ENCODE measurements around the gene TCTN1. TPM values are rescaled to one million over a fixed set of nuclear protein-coding genes. Genes with fewer than 3 reads are reported as not detected.
A peak's percentile ranks its signal among the peaks of the same experiment; 100 is the strongest.

Gene TCTN1
- total RNA-seq, 3 donors from 2014 or later: 3.5 to 4.4 (median 3.6) TPM

- DNase-seq: no peak
- Mint-ChIP-seq H3K4me3 (no peak overlapping the region), H3K27me3 (ENCODE audit: low read depth) (no peaks in the 10 kb centered on the region), H3K4me1 (ENCODE audit: low read depth) (peaks cover 29% of the 10 kb centered on the region), H3K36me3 (ENCODE audit: insufficient read depth) (peaks cover 16% of the 10 kb centered on the region), H3K9me3 (peaks cover 14% of the 10 kb centered on the region)
- ATAC-seq: no peak
Measured at GRCh38 chr12:110668480-110669192, 54.7 kb downstream of the TCTN1 start.

GRCh38 chr12:110669193-110669502, 55.2 kb downstream of the TCTN1 start:
- Mint-ChIP-seq H3K9me3 (peaks cover 12% of the 10 kb centered on the region), H3K4me3 (peak overlapping the region; percentile 11), H3K36me3 (ENCODE audit: insufficient read depth) (peaks cover 14% of the 10 kb centered on the region), H3K4me1 (ENCODE audit: low read depth) (peaks cover 29% of the 10 kb centered on the region), H3K27me3 (ENCODE audit: low read depth) (no peaks in the 10 kb centered on the region)
- no peak for ATAC-seq
- DNase-seq: no peak

GRCh38 chr12:110670161-110670701, 56.3 kb downstream of the TCTN1 start:
- ATAC-seq: peak; percentile 88 to 89
- peaks cover 10% of the 10 kb centered on the region for H3K36me3 Mint-ChIP-seq (ENCODE audit: insufficient read depth)
- H3K4me1 Mint-ChIP-seq (ENCODE audit: low read depth): peaks cover 30% of the 10 kb centered on the region

GRCh38 chr12:110676171-110676570, 62.2 kb downstream of the TCTN1 start:
- Mint-ChIP-seq H3K4me3 (no peak overlapping the region), H3K27me3 (ENCODE audit: low read depth) (no peaks in the 10 kb centered on the region), H3K9me3 (peaks cover 4% of the 10 kb centered on the region), H3K4me1 (ENCODE audit: low read depth) (peaks cover 35% of the 10 kb centered on the region), H3K36me3 (ENCODE audit: insufficient read depth) (peaks cover 6% of the 10 kb centered on the region)
- no peak for ATAC-seq
- DNase-seq: no peak

More at GRCh38 chr12:110670161-110670701, 56.3 kb downstream of the TCTN1 start:
- Mint-ChIP-seq H3K27me3 (ENCODE audit: low read depth) (no peaks in the 10 kb centered on the region), H3K4me3 (no peak overlapping the region), H3K9me3 (peaks cover 7% of the 10 kb centered on the region)
- peak; percentile 24 for DNase-seq

GRCh38 chr12:110677206-110677911, 63.4 kb downstream of the TCTN1 start:
- no peak for DNase-seq
- H3K36me3 Mint-ChIP-seq (ENCODE audit: insufficient read depth): peaks cover 6% of the 10 kb centered on the region
- H3K4me3 Mint-ChIP-seq: no peak overlapping the region
- H3K4me1 Mint-ChIP-seq (ENCODE audit: low read depth): peaks cover 34% of the 10 kb centered on the region
- no peaks in the 10 kb centered on the region for H3K27me3 Mint-ChIP-seq (ENCODE audit: low read depth)
- peak in 1 of 2 donors; percentile 43 for ATAC-seq
- H3K9me3 Mint-ChIP-seq: peaks cover 4% of the 10 kb centered on the region

- Mint-ChIP-seq H3K9me3 (peaks cover 4% of the 10 kb centered on the region), H3K4me3 (no peak overlapping the region), H3K4me1 (ENCODE audit: low read depth) (peaks cover 32% of the 10 kb centered on the region), H3K27me3 (ENCODE audit: low read depth) (no peaks in the 10 kb centered on the region), H3K36me3 (ENCODE audit: insufficient read depth) (peaks cover 9% of the 10 kb centered on the region)
- ATAC-seq: peak in 1 of 2 donors; percentile 14
- DNase-seq: no peak
Measured at GRCh38 chr12:110677982-110678381, 64.1 kb downstream of the TCTN1 start.

GRCh38 chr12:110679201-110679600, 65.3 kb downstream of the TCTN1 start:
- peaks cover 4% of the 10 kb centered on the region for H3K9me3 Mint-ChIP-seq
- DNase-seq: no peak
- peaks cover 9% of the 10 kb centered on the region for H3K36me3 Mint-ChIP-seq (ENCODE audit: insufficient read depth)
- no peaks in the 10 kb centered on the region for H3K27me3 Mint-ChIP-seq (ENCODE audit: low read depth)
- H3K4me3 Mint-ChIP-seq: no peak overlapping the region
- H3K4me1 Mint-ChIP-seq (ENCODE audit: low read depth): peaks cover 32% of the 10 kb centered on the region
- no peak for ATAC-seq

GRCh38 chr12:110680032-110680431, 66.1 kb downstream of the TCTN1 start:
- DNase-seq: no peak
- H3K4me1 Mint-ChIP-seq (ENCODE audit: low read depth): peaks cover 30% of the 10 kb centered on the region

GRCh38 chr12:110683888-110684287, 70.0 kb downstream of the TCTN1 start:
- DNase-seq: no peak
- no peaks in the 10 kb centered on the region for H3K9me3 Mint-ChIP-seq
- H3K36me3 Mint-ChIP-seq (ENCODE audit: insufficient read depth): peaks cover 6% of the 10 kb centered on the region
- no peak overlapping the region for H3K4me3 Mint-ChIP-seq
- no peaks in the 10 kb centered on the region for H3K27me3 Mint-ChIP-seq (ENCODE audit: low read depth)
- no peak for ATAC-seq
- peaks cover 22% of the 10 kb centered on the region for H3K4me1 Mint-ChIP-seq (ENCODE audit: low read depth)

More at GRCh38 chr12:110680032-110680431, 66.1 kb downstream of the TCTN1 start:
- no peak for ATAC-seq
- no peak overlapping the region for H3K4me3 Mint-ChIP-seq
- H3K36me3 Mint-ChIP-seq (ENCODE audit: insufficient read depth): peaks cover 6% of the 10 kb centered on the region
- H3K9me3 Mint-ChIP-seq: no peaks in the 10 kb centered on the region
- no peaks in the 10 kb centered on the region for H3K27me3 Mint-ChIP-seq (ENCODE audit: low read depth)

GRCh38 chr12:110684312-110684836, 70.4 kb downstream of the TCTN1 start:
- ATAC-seq: no peak

GRCh38 chr12:110686294-110686903, 72.5 kb downstream of the TCTN1 start:
- Mint-ChIP-seq H3K4me1 (ENCODE audit: low read depth) (peaks cover 31% of the 10 kb centered on the region), H3K4me3 (peak overlapping the region; percentile 53), H3K27me3 (ENCODE audit: low read depth) (no peaks in the 10 kb centered on the region), H3K9me3 (no peaks in the 10 kb centered on the region), H3K36me3 (ENCODE audit: insufficient read depth) (peaks cover 6% of the 10 kb centered on the region)
- ATAC-seq (no peak), DNase-seq (no peak)

More at GRCh38 chr12:110684312-110684836, 70.4 kb downstream of the TCTN1 start:
- Mint-ChIP-seq H3K36me3 (ENCODE audit: insufficient read depth) (peaks cover 6% of the 10 kb centered on the region), H3K4me1 (ENCODE audit: low read depth) (peaks cover 23% of the 10 kb centered on the region), H3K4me3 (no peak overlapping the region), H3K9me3 (no peaks in the 10 kb centered on the region), H3K27me3 (ENCODE audit: low read depth) (no peaks in the 10 kb centered on the region)
- DNase-seq: no peak

GRCh38 chr12:110687396-110688169, 73.7 kb downstream of the TCTN1 start:
- peak overlapping the region; percentile 79 for H3K4me3 Mint-ChIP-seq
- H3K36me3 Mint-ChIP-seq (ENCODE audit: insufficient read depth): peaks cover 6% of the 10 kb centered on the region
- peaks cover 30% of the 10 kb centered on the region for H3K4me1 Mint-ChIP-seq (ENCODE audit: low read depth)
- no peaks in the 10 kb centered on the region for H3K9me3 Mint-ChIP-seq
- DNase-seq (no peak), ATAC-seq (no peak)
- no peaks in the 10 kb centered on the region for H3K27me3 Mint-ChIP-seq (ENCODE audit: low read depth)

- Mint-ChIP-seq H3K27me3 (ENCODE audit: low read depth) (no peaks in the 10 kb centered on the region), H3K4me1 (ENCODE audit: low read depth) (peaks cover 31% of the 10 kb centered on the region), H3K36me3 (ENCODE audit: insufficient read depth) (peaks cover 2% of the 10 kb centered on the region), H3K4me3 (peak within 1 kb of the TSS; percentile 89), H3K9me3 (no peaks in the 10 kb centered on the region)
- DNase-seq (peak; percentile 11), ATAC-seq (peak; percentile 72)
Measured at GRCh38 chr12:110688446-110689280, 74.7 kb downstream of the TCTN1 start, which contains the start of gene HVCN1. TSS of gene HVCN1 (minus strand) at chr12:110689115. CDS start at chr12:110683245, 5,870 bp downstream.
